NCI-H2227 treated with DMSO at 0.1 percent for 48 hours (cell line): ENCODE results near the gene PDCD1.
"Not testable (repeated sequence)": the region's sequence is repeated elsewhere in the genome, so short reads cannot be mapped to it uniquely, and the experiment has no call there.

ENCODE experiments used
- DNase-seq: peaks from one replicate; lab custom pipeline; 2025; lab: John Stamatoyannopoulos, UW

Gene PDCD1

GRCh38 chr2:241877989-241878970 is 19.6 kb upstream of the PDCD1 start:
- DNase-seq = peak; percentile 65

GRCh38 chr2:241877197-241877685 is 18.5 kb upstream of the PDCD1 start:
- DNase-seq = no peak

- no peak for DNase-seq
These were observed 18.0 kb upstream of the PDCD1 start for GRCh38 chr2:241876528-241877196.

GRCh38 chr2:241875754-241876527 is 17.2 kb upstream of the PDCD1 start:
- DNase-seq = not testable (repeated sequence)

- no peak for DNase-seq
These were observed 15.7 kb upstream of the PDCD1 start for GRCh38 chr2:241874277-241874925.

GRCh38 chr2:241873803-241874110 is 15.1 kb upstream of the PDCD1 start:
- no peak for DNase-seq

- DNase-seq = no peak
These were observed 14.5 kb upstream of the PDCD1 start for GRCh38 chr2:241873081-241873802.

- no peak for DNase-seq
These were observed 13.6 kb upstream of the PDCD1 start for GRCh38 chr2:241872313-241872642.

GRCh38 chr2:241871538-241872312 is 13.0 kb upstream of the PDCD1 start:
- DNase-seq = no peak

GRCh38 chr2:241870611-241871537 is 12.2 kb upstream of the PDCD1 start:
- DNase-seq = no peak

GRCh38 chr2:241870081-241870541 is 11.4 kb upstream of the PDCD1 start:
- no peak for DNase-seq

GRCh38 chr2:241869087-241869961 is 10.6 kb upstream of the PDCD1 start, which contains the start of gene RTP5:
TSS of gene RTP5 (plus strand) at chr2:241869729. CDS start at chr2:241869757, 28 bp downstream.
- DNase-seq = peak; percentile 67

GRCh38 chr2:241868661-241869081 is 10.0 kb upstream of the PDCD1 start:
- no peak for DNase-seq

- no peak for DNase-seq
These were observed 9.2 kb upstream of the PDCD1 start for GRCh38 chr2:241867776-241868420.

GRCh38 chr2:241866790-241867645 is 8.3 kb upstream of the PDCD1 start:
- DNase-seq = no peak

GRCh38 chr2:241865957-241866789 is 7.5 kb upstream of the PDCD1 start:
- DNase-seq = no peak
